Measurements from ENCODE around the gene ANKRD13C. TPM values are rescaled to one million over a fixed set of nuclear protein-coding genes. Genes with fewer than 3 reads are reported as not detected.

The ANKRD13C gene
- total and polyA plus RNA-seq, 2 donors from 2014 or later: 8.4 to 23.4 TPM

GRCh38 chr1:70264839-70265238 lies 89.7 kb downstream of the ANKRD13C start:
- H3K4me3 ChIP-seq (ENCODE audit: low read length in 3 of 3): no peak overlapping the region
- H3K36me3 ChIP-seq (ENCODE audit: control insufficient read depth in 2 of 3, insufficient read depth in 3 of 3, low read length in 3 of 3): peaks cover 0 to 10% (median 2%) of the 10 kb centered on the region in 3 donors
- no peak for DNase-seq
- no peak overlapping the region for H3K9ac ChIP-seq (ENCODE audit: low read length in 3 of 3)
- no peak overlapping the region for H3K27ac ChIP-seq (ENCODE audit: low read depth in 2 of 2, low read length in 2 of 2)
- FAIRE-seq: no peak
- intact Hi-C loops (cut with DNase I): no loop called here
- TF ChIP-seq CTCF (IDR thresholded peaks at IDR 0.05; ENCODE audit: borderline replicate concordance, extremely low read depth, insufficient read depth): no peak
- no peaks in the 10 kb centered on the region for H3K9me3 ChIP-seq (ENCODE audit: control insufficient read depth in 2 of 3, insufficient read depth in 1 of 3, low read length in 3 of 3)
- H3K27me3 ChIP-seq (ENCODE audit: control insufficient read depth, insufficient read depth, low read length): no peaks in the 10 kb centered on the region
- no peaks in the 10 kb centered on the region for H3K4me1 ChIP-seq (ENCODE audit: control insufficient read depth in 2 of 3, insufficient read depth in 2 of 3, low read depth in 1 of 3, low read length in 3 of 3)

- no peak overlapping the region for H3K27ac ChIP-seq (ENCODE audit: low read depth in 2 of 2, low read length in 2 of 2)
- H3K4me3 ChIP-seq (ENCODE audit: low read length in 3 of 3): no peak overlapping the region
- no peaks in the 10 kb centered on the region for H3K4me1 ChIP-seq (ENCODE audit: control insufficient read depth in 2 of 3, insufficient read depth in 2 of 3, low read depth in 1 of 3, low read length in 3 of 3)
- DNase-seq (no peak), FAIRE-seq (no peak)
- no peak for TF ChIP-seq CTCF (IDR thresholded peaks at IDR 0.05; ENCODE audit: borderline replicate concordance, extremely low read depth, insufficient read depth)
- intact Hi-C loops (cut with DNase I): no loop called here
- no peak overlapping the region for H3K9ac ChIP-seq (ENCODE audit: low read length in 3 of 3)
- no peaks in the 10 kb centered on the region for H3K9me3 ChIP-seq (ENCODE audit: control insufficient read depth in 2 of 3, insufficient read depth in 1 of 3, low read length in 3 of 3)
- H3K27me3 ChIP-seq (ENCODE audit: control insufficient read depth, insufficient read depth, low read length): no peaks in the 10 kb centered on the region
- peaks cover 0 to 6% (median 0%) of the 10 kb centered on the region in 3 donors for H3K36me3 ChIP-seq (ENCODE audit: control insufficient read depth in 2 of 3, insufficient read depth in 3 of 3, low read length in 3 of 3)
Measured at GRCh38 chr1:70256664-70257063, 97.9 kb downstream of the ANKRD13C start.

DNA sequence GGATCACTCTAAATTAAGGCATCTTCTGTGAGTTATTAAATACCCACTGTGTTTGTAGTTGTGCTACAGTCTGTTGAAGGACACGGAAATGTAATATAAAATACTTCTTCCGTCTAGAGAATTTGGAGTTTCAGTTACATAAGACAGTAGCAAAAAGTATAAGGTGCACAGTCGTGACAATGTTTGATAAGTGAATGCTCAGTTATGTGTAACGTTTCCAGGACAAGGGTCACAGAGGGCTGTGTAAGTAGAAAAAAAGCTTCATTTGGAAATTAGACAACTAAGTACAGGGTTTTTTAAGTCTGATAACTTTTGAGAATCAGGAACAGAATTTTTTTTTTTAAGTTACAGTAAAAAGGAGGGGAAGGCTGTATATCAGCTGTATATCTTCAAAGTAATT lies 105.8 kb downstream of the ANKRD13C start:
- H3K27me3 ChIP-seq (ENCODE audit: control insufficient read depth, insufficient read depth, low read length): no peaks in the 10 kb centered on the region
- DNase-seq (no peak), FAIRE-seq (peak; percentile 60)
- H3K4me3 ChIP-seq (ENCODE audit: low read length in 3 of 3): no peak overlapping the region
- peaks cover 16 to 80% (median 30%) of the 10 kb centered on the region in 3 donors for H3K36me3 ChIP-seq (ENCODE audit: control insufficient read depth in 2 of 3, insufficient read depth in 3 of 3, low read length in 3 of 3)
- H3K9me3 ChIP-seq (ENCODE audit: control insufficient read depth in 2 of 3, insufficient read depth in 1 of 3, low read length in 3 of 3): no peaks in the 10 kb centered on the region
- H3K4me1 ChIP-seq (ENCODE audit: control insufficient read depth in 2 of 3, insufficient read depth in 2 of 3, low read depth in 1 of 3, low read length in 3 of 3): peaks cover 0 to 4% (median 0%) of the 10 kb centered on the region in 3 donors
- no peak overlapping the region for H3K27ac ChIP-seq (ENCODE audit: low read depth in 2 of 2, low read length in 2 of 2)
- TF ChIP-seq CTCF (IDR thresholded peaks at IDR 0.05; ENCODE audit: borderline replicate concordance, extremely low read depth, insufficient read depth): no peak
- H3K9ac ChIP-seq (ENCODE audit: low read length in 3 of 3): no peak overlapping the region
- intact Hi-C loops (cut with DNase I): no loop called here

- DNase-seq: no peak
- intact Hi-C loops (cut with DNase I): no loop called here
- TF ChIP-seq CTCF (IDR thresholded peaks at IDR 0.05; ENCODE audit: borderline replicate concordance, extremely low read depth, insufficient read depth): no peak
- Histone ChIP-seq H3K4me1 (ENCODE audit: control insufficient read depth in 2 of 3, insufficient read depth in 2 of 3, low read depth in 1 of 3, low read length in 3 of 3) (peaks cover 0 to 4% (median 0%) of the 10 kb centered on the region in 3 donors), H3K27me3 (ENCODE audit: control insufficient read depth, insufficient read depth, low read length) (no peaks in the 10 kb centered on the region), H3K9me3 (ENCODE audit: control insufficient read depth in 2 of 3, insufficient read depth in 1 of 3, low read length in 3 of 3) (no peaks in the 10 kb centered on the region), H3K4me3 (ENCODE audit: low read length in 3 of 3) (no peak overlapping the region), H3K36me3 (ENCODE audit: control insufficient read depth in 2 of 3, insufficient read depth in 3 of 3, low read length in 3 of 3) (peaks cover 20 to 89% (median 34%) of the 10 kb centered on the region in 3 donors), H3K27ac (ENCODE audit: low read depth in 2 of 2, low read length in 2 of 2) (no peak overlapping the region), H3K9ac (ENCODE audit: low read length in 3 of 3) (no peak overlapping the region)
- no peak for FAIRE-seq
Measured at GRCh38 chr1:70247768-70248167, 106.8 kb downstream of the ANKRD13C start.

Measured in kidney (tissue), 14 donors.